GM21528 (cell line): ENCODE data around the gene KCTD5.
"Not testable (repeated sequence)": the region's sequence is repeated elsewhere in the genome, so short reads cannot be mapped to it uniquely, and the experiment has no call there.

Source experiments
- ATAC-seq: cut with Tn5 transposase; IDR thresholded peaks from one replicate; pipeline ENCODE4 v1.9.1; 2021; ENCODE audit warnings: mild to moderate bottlenecking, moderate library complexity; ENCODE audit not compliant: unreplicated experiment, low FRiP score

Gene KCTD5

GRCh38 chr16:2720064-2720457 is 37.7 kb downstream of the KCTD5 start, which contains the start of gene PRSS27:
Gene PRSS27, minus strand, starts transcription at chr16:2720224. Its CDS starts 64 bp downstream, at chr16:2720160.
- no peak for ATAC-seq

- peak; percentile 66 for ATAC-seq
Observed at GRCh38 chr16:2720719-2721633, 38.7 kb downstream of the KCTD5 start.

- not testable (repeated sequence) for ATAC-seq
Observed at GRCh38 chr16:2721634-2722173, 39.4 kb downstream of the KCTD5 start.

GRCh38 chr16:2724088-2724676 is 41.9 kb downstream of the KCTD5 start:
- ATAC-seq = no peak

- ATAC-seq = no peak
Observed at GRCh38 chr16:2724816-2725348, 42.6 kb downstream of the KCTD5 start.

GRCh38 chr16:2726923-2727322 is 44.6 kb downstream of the KCTD5 start:
- ATAC-seq = no peak

- ATAC-seq = no peak
Observed at GRCh38 chr16:2728034-2728433, 45.7 kb downstream of the KCTD5 start.

- ATAC-seq = no peak
Observed at GRCh38 chr16:2734844-2735515, 52.7 kb downstream of the KCTD5 start.

GRCh38 chr16:2736476-2737237 is 54.3 kb downstream of the KCTD5 start:
- no peak for ATAC-seq

GRCh38 chr16:2737238-2737605 is 54.9 kb downstream of the KCTD5 start:
- no peak for ATAC-seq

- no peak for ATAC-seq
Observed at GRCh38 chr16:2737895-2738418, 55.6 kb downstream of the KCTD5 start.

- ATAC-seq = no peak
Observed at GRCh38 chr16:2738615-2739014, 56.3 kb downstream of the KCTD5 start.

GRCh38 chr16:2739625-2740430 is 57.5 kb downstream of the KCTD5 start:
- no peak for ATAC-seq

GRCh38 chr16:2740476-2740875 is 58.2 kb downstream of the KCTD5 start:
- no peak for ATAC-seq

- no peak for ATAC-seq
Observed at GRCh38 chr16:2741168-2741567, 58.8 kb downstream of the KCTD5 start.

- no peak for ATAC-seq
Observed at GRCh38 chr16:2742323-2743006, 60.1 kb downstream of the KCTD5 start.

GRCh38 chr16:2743007-2743810 is 60.9 kb downstream of the KCTD5 start:
- no peak for ATAC-seq

- no peak for ATAC-seq
Observed at GRCh38 chr16:2744711-2745110, 62.4 kb downstream of the KCTD5 start.
